CD8-positive, alpha-beta memory T cell (primary cell): ENCODE measurements around the gene USF2. TPM values are rescaled to one million over a fixed set of nuclear protein-coding genes. Genes with fewer than 3 reads are reported as not detected.

Experiments
- CTCF ChIA-PET: fragments of 350-600 bp; sonication (Branson Sonifier 250); formaldehyde crosslinking; loops from one replicate; lab custom pipeline; 2021; ENCODE audit warnings: antibody characterized with exemption; lab: Charles Lee
- POLR2A ChIA-PET: fragments of 350-600 bp; sonication (Branson Sonifier 250); formaldehyde crosslinking; loops from one replicate; lab custom pipeline; 2021; ENCODE audit warnings: antibody characterized with exemption; lab: Charles Lee
- DNase-seq, 5 donors: peaks; one replicate each; pipeline versions ENCODE4 v3.0.0 to v3.0.0-alpha.2; 2020 to 2022; ENCODE audit warnings: mixed read lengths in 1 of 5
- H3K27ac ChIP-seq: one replicate; pipeline ENCODE4 v1.7.0; 2013; ENCODE audit warnings: low read depth, mild to moderate bottlenecking, low read length, moderate library complexity
- H3K27me3 ChIP-seq: 2 replicates; pipeline ENCODE4 v1.7.0; 2013; ENCODE audit warnings: low read length, mild to moderate bottlenecking; ENCODE audit not compliant: insufficient read depth, poor library complexity, severe bottlenecking
- H3K36me3 ChIP-seq: 2 replicates; pipeline ENCODE4 v1.7.0; 2013; ENCODE audit warnings: mild to moderate bottlenecking, low read length, moderate library complexity; ENCODE audit not compliant: insufficient read depth
- H3K4me1 ChIP-seq: 2 replicates; pipeline ENCODE4 v1.7.0; 2013; ENCODE audit warnings: mild to moderate bottlenecking, low read length, moderate library complexity; ENCODE audit not compliant: insufficient read depth
- H3K4me3 ChIP-seq: 2 replicates; pipeline ENCODE4 v1.7.0; 2013; ENCODE audit warnings: mild to moderate bottlenecking, low read length
- H3K9me3 ChIP-seq: 2 replicates; pipeline ENCODE4 v1.7.0; 2013; ENCODE audit warnings: mild to moderate bottlenecking, low read length
- H3K27ac Mint-ChIP-seq, 8 donors: one replicate each; pipeline ENCODE4 v1.8.0; 2020 to 2021; ENCODE audit warnings: mixed read lengths in 8 of 8, mild to moderate bottlenecking in 6 of 8, inconsistent platforms in 3 of 8, moderate library complexity in 3 of 8
- H3K27me3 Mint-ChIP-seq, 2 donors: one replicate each; pipeline ENCODE4 v1.8.0; 2020 to 2021; ENCODE audit warnings: mixed read lengths in 2 of 2, mild to moderate bottlenecking in 1 of 2, moderate library complexity in 1 of 2
- H3K36me3 Mint-ChIP-seq, 3 donors: one replicate each; pipeline ENCODE4 v1.8.0; 2020 to 2021; ENCODE audit warnings: mixed read lengths in 3 of 3, inconsistent platforms in 1 of 3, mild to moderate bottlenecking in 1 of 3
- H3K4me1 Mint-ChIP-seq, 3 donors: one replicate each; pipeline ENCODE4 v1.8.0; 2020 to 2021; ENCODE audit warnings: mixed read lengths in 3 of 3, inconsistent platforms in 1 of 3, mild to moderate bottlenecking in 1 of 3
- H3K4me3 Mint-ChIP-seq, 7 donors: one replicate each; pipeline ENCODE4 v1.8.0; 2020 to 2021; ENCODE audit warnings: mixed read lengths in 7 of 7, mild to moderate bottlenecking in 6 of 7, moderate library complexity in 4 of 7, inconsistent platforms in 2 of 7
- H3K9me3 Mint-ChIP-seq, 5 donors: one replicate each; pipeline ENCODE4 v1.8.0; 2020 to 2022; ENCODE audit warnings: mixed read lengths in 5 of 5, mild to moderate bottlenecking in 3 of 5, moderate library complexity in 2 of 5, inconsistent platforms in 1 of 5
- polyA plus RNA-seq: library from polyadenylated mRNA; unstranded; fragments of 300-500 nt; fragmentation: Illumina TruSeq; gene quantifications from one replicate; pipeline ENCODE4 v1.2.3, GENCODE V29; 2021
- total RNA-seq, 2 experiments: library from RNA; stranded (reverse); gene quantifications; one replicate each; pipeline ENCODE4 v1.2.3, GENCODE V29; 2021

The USF2 gene
- total and polyA plus RNA-seq, 3 experiments from 2014 or later: 9.2 to 132 (median 125) TPM

DNA sequence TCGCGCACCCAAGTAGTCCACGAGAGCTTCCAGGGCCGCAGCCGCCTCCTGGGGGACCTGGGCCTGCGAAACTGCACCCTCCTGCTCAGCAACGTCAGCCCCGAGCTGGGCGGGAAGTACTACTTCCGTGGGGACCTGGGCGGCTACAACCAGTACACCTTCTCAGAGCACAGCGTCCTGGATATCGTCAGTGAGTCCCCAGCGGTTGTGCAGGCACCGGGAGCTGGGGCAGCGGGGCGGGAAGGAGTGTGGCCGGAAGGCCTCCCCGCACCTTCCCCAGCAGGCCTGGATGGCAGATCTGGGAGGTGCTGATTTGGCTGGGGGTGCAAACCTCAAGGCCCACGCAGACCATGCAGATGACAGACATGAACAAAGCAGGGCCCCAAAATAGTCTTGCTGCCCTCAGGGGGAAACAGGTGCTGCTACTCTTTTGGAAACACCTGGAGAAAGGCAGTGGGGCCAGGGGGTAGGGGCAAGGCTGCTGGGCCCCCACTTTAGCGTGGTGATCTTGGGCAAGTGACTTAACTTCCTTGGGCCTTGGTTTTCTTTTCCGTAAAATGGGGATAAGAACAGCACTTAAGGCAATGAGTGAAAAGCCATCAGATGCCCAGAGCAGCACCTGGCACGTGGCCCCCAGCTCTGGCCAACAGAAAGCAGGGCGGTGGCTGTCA lies 27.2 kb downstream of the USF2 start:
- Histone ChIP-seq H3K27ac (no peak overlapping the region), H3K9me3 (no peaks in the 10 kb centered on the region), H3K36me3 (no peaks in the 10 kb centered on the region), H3K27me3 (no peaks in the 10 kb centered on the region), H3K4me1 (peaks cover 10% of the 10 kb centered on the region), H3K4me3 (no peak overlapping the region)
- POLR2A ChIA-PET: interaction anchor here (0.7 to 0.9 kb wide), 2 partner anchors 26 to 124 kb away, joined by 3 to 4 read pairs; no protein-coding TSS in a partner anchor
- DNase-seq: peak in 3 of 5 donors; percentile 20 to 58 (median 35)
- Mint-ChIP-seq H3K4me3 (peak overlapping the region in 4 of 7 donors; percentile 22 to 58 (median 30)), H3K4me1 (peaks cover 0 to 9% (median 6%) of the 10 kb centered on the region in 3 donors), H3K36me3 (no peaks in the 10 kb centered on the region), H3K27ac (peak overlapping the region in 1 of 8 donors; percentile 74), H3K9me3 (no peaks in the 10 kb centered on the region), H3K27me3 (peaks cover 0 to 3% of the 10 kb centered on the region in 2 donors)
- CTCF ChIA-PET: no interaction called here

DNA sequence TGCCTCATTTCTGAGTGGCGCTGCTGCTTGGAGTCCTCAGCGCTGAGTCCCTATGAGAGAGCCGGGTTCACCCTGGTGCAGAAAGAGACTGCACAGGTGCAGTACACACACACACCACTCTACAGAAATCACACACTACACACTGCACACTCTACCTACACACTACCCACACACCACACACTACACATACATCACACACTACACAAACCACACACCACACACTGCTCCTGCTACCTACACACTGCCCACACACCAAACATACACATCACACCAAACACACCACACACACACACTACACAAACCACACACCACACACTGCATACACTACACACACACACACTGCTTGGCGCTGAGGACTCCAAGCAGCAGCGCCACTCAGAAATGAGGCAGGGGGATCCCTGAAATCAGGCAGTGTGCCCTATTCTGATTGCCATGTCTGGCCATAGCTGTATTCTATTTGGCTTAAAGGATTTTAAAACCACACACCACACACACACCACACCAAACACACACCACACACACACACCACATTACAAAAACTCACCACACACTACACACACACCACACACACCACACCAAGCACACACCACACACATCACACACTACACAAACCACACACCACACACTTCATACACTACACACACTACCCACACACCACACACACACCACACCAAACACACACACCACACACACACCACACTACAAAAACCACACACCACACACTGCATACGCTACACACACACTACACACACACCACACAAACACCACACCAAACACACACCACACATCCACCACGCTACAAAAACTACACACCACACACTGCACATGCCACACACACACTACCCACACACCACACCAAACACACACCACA lies 28.1 kb downstream of the USF2 start:
- Histone ChIP-seq H3K27ac (no peak overlapping the region), H3K27me3 (no peaks in the 10 kb centered on the region), H3K4me3 (no peak overlapping the region), H3K36me3 (no peaks in the 10 kb centered on the region), H3K9me3 (no peaks in the 10 kb centered on the region), H3K4me1 (peaks cover 10% of the 10 kb centered on the region)
- Mint-ChIP-seq H3K4me3 (no peak overlapping the region), H3K27ac (no peak overlapping the region), H3K4me1 (peaks cover 0 to 9% (median 6%) of the 10 kb centered on the region in 3 donors), H3K36me3 (no peaks in the 10 kb centered on the region), H3K27me3 (peaks cover 0 to 4% of the 10 kb centered on the region in 2 donors), H3K9me3 (no peaks in the 10 kb centered on the region)
- no peak for DNase-seq
- ChIA-PET POLR2A (no interaction called here), CTCF (no interaction called here)

DNA sequence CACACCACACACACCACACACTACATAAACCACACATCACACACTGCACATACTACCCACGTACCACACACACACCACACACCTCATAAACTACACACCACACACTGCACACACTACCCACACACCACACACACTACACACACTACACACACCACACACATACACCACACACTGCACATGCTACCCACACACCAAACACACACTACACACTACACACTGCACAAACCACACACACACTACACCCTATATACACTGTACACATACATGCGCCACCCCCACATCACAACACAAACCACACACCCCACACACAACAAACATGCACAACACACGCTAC lies 28.7 kb downstream of the USF2 start:
- ChIA-PET CTCF (no interaction called here), POLR2A (no interaction called here)
- Mint-ChIP-seq H3K27ac (no peak overlapping the region), H3K36me3 (no peaks in the 10 kb centered on the region), H3K4me3 (no peak overlapping the region), H3K27me3 (peaks cover 0 to 4% of the 10 kb centered on the region in 2 donors), H3K4me1 (peaks cover 0 to 9% (median 6%) of the 10 kb centered on the region in 3 donors), H3K9me3 (no peaks in the 10 kb centered on the region)
- Histone ChIP-seq H3K27ac (no peak overlapping the region), H3K27me3 (no peaks in the 10 kb centered on the region), H3K9me3 (no peaks in the 10 kb centered on the region), H3K4me1 (peaks cover 10% of the 10 kb centered on the region), H3K36me3 (no peaks in the 10 kb centered on the region), H3K4me3 (no peak overlapping the region)
- DNase-seq: no peak

DNA sequence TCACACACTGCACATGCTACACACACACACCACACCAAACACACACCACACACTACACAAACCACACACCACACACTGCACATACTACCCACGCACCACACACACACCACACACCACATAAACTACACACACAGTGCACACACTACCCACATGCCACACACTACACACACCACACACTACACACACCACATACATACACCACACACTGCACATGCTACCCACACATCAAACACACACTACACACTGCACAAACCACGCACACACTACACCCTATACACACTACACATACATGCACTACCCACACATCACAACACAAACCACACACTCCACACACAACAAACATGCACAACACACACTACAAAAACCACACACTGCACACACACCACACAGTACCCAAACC lies 29.2 kb downstream of the USF2 start:
- Histone ChIP-seq H3K9me3 (no peaks in the 10 kb centered on the region), H3K4me1 (peaks cover 10% of the 10 kb centered on the region), H3K27ac (no peak overlapping the region), H3K27me3 (no peaks in the 10 kb centered on the region), H3K36me3 (no peaks in the 10 kb centered on the region), H3K4me3 (no peak overlapping the region)
- peaks cover 0 to 4% of the 10 kb centered on the region in 2 donors for H3K27me3 Mint-ChIP-seq
- H3K4me3 Mint-ChIP-seq: no peak overlapping the region
- H3K36me3 Mint-ChIP-seq: no peaks in the 10 kb centered on the region
- H3K27ac Mint-ChIP-seq: no peak overlapping the region
- ChIA-PET CTCF (no interaction called here), POLR2A (no interaction called here)
- peaks cover 0 to 9% (median 6%) of the 10 kb centered on the region in 3 donors for H3K4me1 Mint-ChIP-seq
- DNase-seq: no peak
- H3K9me3 Mint-ChIP-seq: no peaks in the 10 kb centered on the region

DNA sequence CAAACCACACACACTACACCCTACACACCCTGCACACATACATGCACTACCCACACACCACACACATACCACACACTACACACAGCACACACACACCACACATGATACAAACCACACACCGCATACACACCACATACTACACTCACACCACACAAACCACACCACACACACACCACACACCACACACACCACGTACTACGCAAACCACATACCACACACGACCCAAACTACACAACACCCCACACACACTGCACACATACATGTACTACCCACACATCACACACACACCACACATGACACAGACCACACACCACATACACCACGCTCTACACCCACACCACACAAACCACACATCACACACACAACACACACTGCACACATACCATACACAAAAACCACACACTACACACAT lies 29.8 kb downstream of the USF2 start:
- POLR2A ChIA-PET: no interaction called here

DNA sequence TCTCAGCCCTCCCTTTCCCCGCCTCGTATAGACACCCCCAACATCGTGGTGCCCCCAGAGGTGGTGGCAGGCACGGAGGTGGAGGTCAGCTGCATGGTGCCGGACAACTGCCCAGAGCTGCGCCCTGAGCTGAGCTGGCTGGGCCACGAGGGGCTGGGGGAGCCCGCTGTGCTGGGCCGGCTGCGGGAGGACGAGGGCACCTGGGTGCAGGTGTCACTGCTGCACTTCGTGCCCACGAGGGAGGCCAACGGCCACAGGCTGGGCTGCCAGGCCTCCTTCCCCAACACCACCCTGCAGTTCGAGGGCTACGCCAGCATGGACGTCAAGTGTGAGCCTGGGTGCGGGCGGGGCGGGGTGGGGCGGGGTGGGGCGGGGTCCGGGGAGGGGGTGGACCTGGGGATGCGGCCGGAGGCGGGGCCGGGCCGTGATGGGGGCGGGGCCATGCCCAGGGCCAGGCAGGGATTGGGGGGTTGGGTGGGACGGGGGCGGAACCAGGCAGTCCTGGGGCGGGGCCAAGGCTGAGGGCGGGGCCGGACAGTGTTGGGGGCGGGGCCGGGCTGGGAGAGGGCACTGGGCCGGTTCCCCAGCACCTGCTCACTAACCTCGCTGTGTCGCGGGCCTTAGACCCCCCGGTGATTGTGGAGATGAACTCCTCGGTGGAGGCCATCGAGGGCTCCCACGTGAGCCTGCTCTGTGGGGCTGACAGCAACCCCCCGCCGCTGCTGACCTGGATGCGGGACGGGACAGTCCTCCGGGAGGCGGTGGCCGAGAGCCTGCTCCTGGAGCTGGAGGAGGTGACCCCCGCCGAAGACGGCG lies 31.0 kb downstream of the USF2 start:
- no peak overlapping the region for H3K27ac ChIP-seq
- no peaks in the 10 kb centered on the region for H3K36me3 ChIP-seq
- CTCF ChIA-PET: no interaction called here
- no peaks in the 10 kb centered on the region for H3K9me3 Mint-ChIP-seq
- peaks cover 0 to 9% (median 6%) of the 10 kb centered on the region in 3 donors for H3K4me1 Mint-ChIP-seq
- no peak for DNase-seq
- H3K36me3 Mint-ChIP-seq: no peaks in the 10 kb centered on the region
- H3K4me3 ChIP-seq: no peak overlapping the region
- H3K9me3 ChIP-seq: no peaks in the 10 kb centered on the region
- H3K4me1 ChIP-seq: peaks cover 10% of the 10 kb centered on the region
- no peaks in the 10 kb centered on the region for H3K27me3 ChIP-seq
- H3K4me3 Mint-ChIP-seq: no peak overlapping the region
- H3K27ac Mint-ChIP-seq: no peak overlapping the region
- POLR2A ChIA-PET: no interaction called here
- peaks cover 0 to 1% of the 10 kb centered on the region in 2 donors for H3K27me3 Mint-ChIP-seq

More for the DNA sequence above, 29.8 kb downstream of the USF2 start:
- H3K9me3 ChIP-seq: no peaks in the 10 kb centered on the region
- Mint-ChIP-seq H3K9me3 (no peaks in the 10 kb centered on the region), H3K27me3 (peaks cover 0 to 4% of the 10 kb centered on the region in 2 donors), H3K4me1 (peaks cover 0 to 9% (median 6%) of the 10 kb centered on the region in 3 donors), H3K27ac (no peak overlapping the region), H3K4me3 (no peak overlapping the region), H3K36me3 (no peaks in the 10 kb centered on the region)
- H3K36me3 ChIP-seq: no peaks in the 10 kb centered on the region
- no peak overlapping the region for H3K27ac ChIP-seq
- peaks cover 10% of the 10 kb centered on the region for H3K4me1 ChIP-seq
- H3K27me3 ChIP-seq: no peaks in the 10 kb centered on the region
- no peak overlapping the region for H3K4me3 ChIP-seq
- DNase-seq: no peak
- CTCF ChIA-PET: no interaction called here

DNA sequence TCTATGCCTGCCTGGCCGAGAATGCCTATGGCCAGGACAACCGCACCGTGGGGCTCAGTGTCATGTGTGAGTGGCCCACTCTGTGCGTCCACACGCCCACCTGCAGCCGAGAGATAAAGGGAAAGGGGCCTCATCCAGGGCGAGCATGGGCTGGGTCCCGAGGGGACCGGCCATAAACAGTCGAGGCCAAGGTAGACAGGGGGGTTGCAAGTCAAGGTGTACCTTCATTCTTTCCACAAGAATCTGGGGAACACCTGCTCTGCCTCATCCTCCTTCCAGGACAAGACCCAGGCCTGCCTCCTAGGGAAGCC lies 31.5 kb downstream of the USF2 start:
- H3K4me3 ChIP-seq: no peak overlapping the region
- H3K27me3 ChIP-seq: no peaks in the 10 kb centered on the region
- H3K4me3 Mint-ChIP-seq: no peak overlapping the region

More for the DNA sequence above, 31.5 kb downstream of the USF2 start:
- H3K27me3 Mint-ChIP-seq: peaks cover 0 to 1% of the 10 kb centered on the region in 2 donors
- POLR2A ChIA-PET: no interaction called here
- no peak overlapping the region for H3K27ac ChIP-seq
- no peaks in the 10 kb centered on the region for H3K36me3 ChIP-seq
- CTCF ChIA-PET: no interaction called here
- H3K9me3 ChIP-seq: no peaks in the 10 kb centered on the region
- no peaks in the 10 kb centered on the region for H3K36me3 Mint-ChIP-seq
- H3K4me1 ChIP-seq: peaks cover 10% of the 10 kb centered on the region
- no peak overlapping the region for H3K27ac Mint-ChIP-seq
- DNase-seq: no peak
- no peaks in the 10 kb centered on the region for H3K9me3 Mint-ChIP-seq
- peaks cover 0 to 9% (median 6%) of the 10 kb centered on the region in 3 donors for H3K4me1 Mint-ChIP-seq
